SK-N-MC (cell line): ENCODE measurements around the gene MAML2.

Source experiments
- EZH2 ChIP-seq: fragments of 200-600 bp; sonication (generic); IDR thresholded peaks from one replicate; pipeline ENCODE4 v1.6.1; 2017; ENCODE audit warnings: antibody characterized with exemption
- POLR2AphosphoS5 ChIP-seq: IDR thresholded peaks from 2 replicates; pipeline ENCODE4 v1.6.1; 2012; ENCODE audit warnings: mild to moderate bottlenecking, low read depth, low read length, borderline replicate concordance

- TF ChIP-seq EZH2: no peak
- no peak for TF ChIP-seq POLR2AphosphoS5
Observed at GRCh38 chr11:96074551-96075310, 268.3 kb downstream of the MAML2 start.
